GM19452 (cell line): ENCODE data around the gene FAM20C.
"Not testable (repeated sequence)": the region's sequence is repeated elsewhere in the genome, so short reads cannot be mapped to it uniquely, and the experiment has no call there.

ENCODE experiments used
- ATAC-seq: cut with Tn5 transposase; IDR thresholded peaks from one replicate; pipeline ENCODE4 v1.9.1; 2021; ENCODE audit not compliant: unreplicated experiment

Gene FAM20C

GRCh38 chr7:191105-191980, 1.0 kb upstream of the FAM20C start:
- ATAC-seq, result no peak

GRCh38 chr7:192701-193480, 520 bp downstream of the FAM20C start:
- no peak for ATAC-seq

- no peak for ATAC-seq
These were observed 1.3 kb downstream of the FAM20C start for GRCh38 chr7:193481-194251.

GRCh38 chr7:194252-195009, 2.1 kb downstream of the FAM20C start:
- ATAC-seq, result no peak

- ATAC-seq, result no peak
These were observed 2.8 kb downstream of the FAM20C start for GRCh38 chr7:195010-195829.

GRCh38 chr7:195830-196128, 3.4 kb downstream of the FAM20C start:
- no peak for ATAC-seq

- no peak for ATAC-seq
These were observed 3.9 kb downstream of the FAM20C start for GRCh38 chr7:196283-196682.

GRCh38 chr7:196778-197321, 4.5 kb downstream of the FAM20C start:
- no peak for ATAC-seq

- no peak for ATAC-seq
These were observed 5.3 kb downstream of the FAM20C start for GRCh38 chr7:197413-198335.

GRCh38 chr7:199483-200249, 7.3 kb downstream of the FAM20C start:
- ATAC-seq, result no peak

- no peak for ATAC-seq
These were observed 7.9 kb downstream of the FAM20C start for GRCh38 chr7:200290-200689.

- ATAC-seq, result no peak
These were observed 8.3 kb downstream of the FAM20C start for GRCh38 chr7:200704-201103.

- no peak for ATAC-seq
These were observed 12.0 kb downstream of the FAM20C start for GRCh38 chr7:204326-204725.

- ATAC-seq, result no peak
These were observed 13.0 kb downstream of the FAM20C start for GRCh38 chr7:205115-206010.

GRCh38 chr7:206351-206750, 14.0 kb downstream of the FAM20C start:
- ATAC-seq, result not testable (repeated sequence)

- no peak for ATAC-seq
These were observed 15.2 kb downstream of the FAM20C start for GRCh38 chr7:207418-208129.
